ENCODE data around the gene NSFL1C.

Gene NSFL1C

DNA sequence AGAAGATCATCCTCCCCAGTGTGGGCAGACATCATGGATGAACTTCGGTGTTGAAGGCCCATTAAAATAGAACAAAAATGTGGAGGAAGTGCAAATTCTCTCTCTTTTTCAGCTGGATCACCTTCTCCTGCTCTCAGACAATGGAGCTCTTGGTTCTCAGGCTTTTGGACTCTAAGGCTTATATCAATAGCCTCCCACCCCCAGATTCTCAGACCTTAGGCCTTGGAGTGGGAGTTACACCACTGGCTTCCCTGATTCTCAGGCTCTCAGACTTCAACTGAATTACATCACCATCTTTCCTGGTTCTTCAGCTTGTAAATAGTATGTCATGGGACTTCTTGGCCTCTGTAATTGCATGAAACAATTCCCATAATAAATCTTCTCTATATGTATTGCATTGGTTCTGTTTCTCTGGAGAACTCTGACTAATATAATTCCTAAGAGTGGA lies 36.6 kb downstream of the NSFL1C start:
- TF ChIP-seq, protein P1, sequence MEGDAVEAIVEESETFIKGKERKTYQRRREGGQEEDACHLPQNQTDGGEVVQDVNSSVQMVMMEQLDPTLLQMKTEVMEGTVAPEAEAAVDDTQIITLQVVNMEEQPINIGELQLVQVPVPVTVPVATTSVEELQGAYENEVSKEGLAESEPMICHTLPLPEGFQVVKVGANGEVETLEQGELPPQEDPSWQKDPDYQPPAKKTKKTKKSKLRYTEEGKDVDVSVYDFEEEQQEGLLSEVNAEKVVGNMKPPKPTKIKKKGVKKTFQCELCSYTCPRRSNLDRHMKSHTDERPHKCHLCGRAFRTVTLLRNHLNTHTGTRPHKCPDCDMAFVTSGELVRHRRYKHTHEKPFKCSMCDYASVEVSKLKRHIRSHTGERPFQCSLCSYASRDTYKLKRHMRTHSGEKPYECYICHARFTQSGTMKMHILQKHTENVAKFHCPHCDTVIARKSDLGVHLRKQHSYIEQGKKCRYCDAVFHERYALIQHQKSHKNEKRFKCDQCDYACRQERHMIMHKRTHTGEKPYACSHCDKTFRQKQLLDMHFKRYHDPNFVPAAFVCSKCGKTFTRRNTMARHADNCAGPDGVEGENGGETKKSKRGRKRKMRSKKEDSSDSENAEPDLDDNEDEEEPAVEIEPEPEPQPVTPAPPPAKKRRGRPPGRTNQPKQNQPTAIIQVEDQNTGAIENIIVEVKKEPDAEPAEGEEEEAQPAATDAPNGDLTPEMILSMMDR (IDR thresholded peaks at IDR 0.05; ENCODE audit: borderline replicate concordance, control extremely low read depth, extremely low read depth, insufficient read depth, missing control alignments): no peak
- in situ Hi-C loops (cut with MboI; ENCODE audit: low sequenced_read_pairs, unreplicated experiment): no loop called here
- DNase-seq (ENCODE audit: low spot score): no peak

DNA sequence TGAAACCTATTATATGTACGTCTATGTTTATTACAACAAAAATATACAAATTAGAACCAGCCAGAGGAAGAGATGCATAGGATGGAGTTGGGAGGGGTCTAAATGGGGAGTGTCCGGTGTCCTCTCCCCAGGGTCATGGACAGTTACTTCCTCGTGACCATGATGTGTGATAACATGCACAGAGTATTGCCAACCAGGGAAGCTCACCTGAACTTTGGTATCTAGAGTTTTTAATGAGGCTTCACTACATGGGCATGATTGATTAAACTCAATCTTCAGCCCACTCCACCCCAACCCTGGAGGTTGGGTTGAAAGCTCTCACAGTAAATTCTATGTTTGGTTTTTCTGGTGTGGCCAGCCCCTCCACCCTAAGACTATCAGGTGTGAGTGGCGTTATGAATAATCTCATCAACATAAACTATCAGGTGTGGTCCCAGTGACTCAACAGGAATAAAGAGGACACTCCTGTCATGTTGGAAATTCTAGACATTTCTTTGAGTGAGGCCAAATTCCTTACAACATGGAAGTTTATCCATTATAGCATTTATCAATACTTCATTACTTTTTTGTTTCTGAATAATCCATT lies 37.4 kb downstream of the NSFL1C start:
- in situ Hi-C loops (cut with MboI; ENCODE audit: low sequenced_read_pairs, unreplicated experiment): no loop called here
- no peak for DNase-seq (ENCODE audit: low spot score)
- TF ChIP-seq, protein P1 (IDR thresholded peaks at IDR 0.05; ENCODE audit: borderline replicate concordance, control extremely low read depth, extremely low read depth, insufficient read depth, missing control alignments): no peak

GRCh38 chr20:1427457-1428054 lies 39.1 kb downstream of the NSFL1C start:
- DNase-seq (ENCODE audit: low spot score): no peak
- in situ Hi-C loops (cut with MboI; ENCODE audit: low sequenced_read_pairs, unreplicated experiment): no loop called here
- TF ChIP-seq, protein P1 (IDR thresholded peaks at IDR 0.05; ENCODE audit: borderline replicate concordance, control extremely low read depth, extremely low read depth, insufficient read depth, missing control alignments): no peak

- no peak for DNase-seq (ENCODE audit: low spot score)
- TF ChIP-seq, protein P1 (IDR thresholded peaks at IDR 0.05; ENCODE audit: borderline replicate concordance, control extremely low read depth, extremely low read depth, insufficient read depth, missing control alignments): no peak
- in situ Hi-C loops (cut with MboI; ENCODE audit: low sequenced_read_pairs, unreplicated experiment): no loop called here
These were observed 40.3 kb downstream of the NSFL1C start for GRCh38 chr20:1426231-1426849.

- DNase-seq (ENCODE audit: low spot score): no peak
- in situ Hi-C loops (cut with MboI; ENCODE audit: low sequenced_read_pairs, unreplicated experiment): no loop called here
- TF ChIP-seq, protein P1 (IDR thresholded peaks at IDR 0.05; ENCODE audit: borderline replicate concordance, control extremely low read depth, extremely low read depth, insufficient read depth, missing control alignments): no peak
These were observed 42.3 kb downstream of the NSFL1C start for GRCh38 chr20:1424336-1424735.

DNA sequence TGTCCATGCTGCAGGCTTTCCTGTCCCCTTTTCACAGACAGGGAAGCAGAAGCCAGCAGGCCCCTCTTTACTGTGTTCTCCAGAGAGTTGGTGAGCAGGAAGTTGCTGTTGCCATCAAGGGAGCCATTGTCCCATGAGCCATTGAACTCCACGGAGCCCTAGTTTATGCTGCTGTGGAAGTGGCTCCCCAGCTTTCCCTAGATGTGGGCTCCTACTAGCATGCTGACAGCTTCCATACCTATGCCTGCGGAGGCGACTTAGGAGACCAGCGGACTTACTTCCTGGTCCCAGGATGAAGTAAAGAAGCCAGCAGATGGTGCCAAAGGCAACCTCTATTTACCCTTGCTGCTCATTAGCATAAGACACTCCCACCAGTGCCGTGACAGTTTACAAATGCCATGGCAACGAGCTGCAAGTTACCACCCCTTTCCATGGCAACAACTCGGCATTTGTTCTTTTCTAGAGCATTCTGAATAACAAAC lies 43.0 kb downstream of the NSFL1C start:
- in situ Hi-C loops (cut with MboI; ENCODE audit: low sequenced_read_pairs, unreplicated experiment): no loop called here

More for the DNA sequence above, 43.0 kb downstream of the NSFL1C start:
- TF ChIP-seq, protein P1 (IDR thresholded peaks at IDR 0.05; ENCODE audit: borderline replicate concordance, control extremely low read depth, extremely low read depth, insufficient read depth, missing control alignments): no peak
- no peak for DNase-seq (ENCODE audit: low spot score)

All from GM13976 (cell line).